GM12878 (cell line): ENCODE measurements around the gene ITIH1. TPM values are rescaled to one million over a fixed set of nuclear protein-coding genes. Genes with fewer than 3 reads are reported as not detected.

Source experiments
- ATAC-seq: fragments of 200-7000 bp; cut with Tn5 transposase; 3 replicates; pipeline ENCODE4 v1.9.1; 2020; ENCODE audit warnings: mild to moderate bottlenecking, moderate library complexity
- BruUV-seq: library from RNA; stranded (reverse); fragments of 400-500 nt; replicated peaks from 2 replicates; lab custom pipeline; 2021; lab: Mats Ljungman, UMichigan
- CTCF ChIA-PET: fragments of 300-600 bp; sonication (Branson Sonifier 250); formaldehyde crosslinking; extraction: SDS; loops from one replicate; lab custom pipeline; 2021; ENCODE audit warnings: inconsistent platforms; lab: Yijun Ruan, JAX
- POLR2A ChIA-PET: fragments of 350-600 bp; formaldehyde crosslinking; extraction: SDS; loops from one replicate; lab custom pipeline; 2021; ENCODE audit warnings: inconsistent platforms; lab: Charles Lee
- RAD21 ChIA-PET: fragments of 300-600 bp; sonication (Branson Sonifier 250); formaldehyde crosslinking; loops from one replicate; lab custom pipeline; 2023; ENCODE audit warnings: antibody characterized with exemption; ENCODE audit not compliant: unreplicated experiment; lab: Charles Lee
- SMC1A ChIA-PET: fragments of 300-600 bp; sonication (Branson Sonifier 250); formaldehyde crosslinking; loops from one replicate; lab custom pipeline; 2023; ENCODE audit not compliant: unreplicated experiment, uncharacterized antibody; lab: Charles Lee
- DNase-seq: peaks from one replicate; pipeline ENCODE4 v3.0.0-alpha.2; 2011; ENCODE audit warnings: low read depth, low spot score
- FAIRE-seq: peaks from 3 replicates; lab custom pipeline; 2011; peaks lifted over from hg19 to GRCh38; lab: Jason Lieb, UNC
- H2AFZ ChIP-seq: 2 replicates; pipeline ENCODE4 v1.6.0; 2011; ENCODE audit warnings: low read depth, low read length, control low read depth; ENCODE audit not compliant: control insufficient read depth
- H3K27ac ChIP-seq: 2 replicates; pipeline ENCODE4 v1.5.1; 2011; ENCODE audit warnings: control low read depth; ENCODE audit not compliant: control insufficient read depth, insufficient read depth
- H3K27me3 ChIP-seq, 2 experiments: replicated peaks in 1 of 2; 2 replicates each; pipeline versions ENCODE4 v1.6.0 to v1.6.1; 2011; ENCODE audit warnings: low read length in 1 of 2; ENCODE audit not compliant: control insufficient read depth in 2 of 2, insufficient read depth in 2 of 2
- H3K36me3 ChIP-seq, 2 experiments: 2 replicates each; pipeline ENCODE4 v1.5.1; 2011; ENCODE audit warnings: low read length in 1 of 2; ENCODE audit not compliant: control insufficient read depth in 2 of 2, insufficient read depth in 2 of 2
- H3K4me1 ChIP-seq: 2 replicates; pipeline ENCODE4 v1.6.1; 2011; ENCODE audit warnings: mild to moderate bottlenecking, low read length, moderate library complexity, mixed read lengths; ENCODE audit not compliant: control insufficient read depth, insufficient read depth
- H3K4me2 ChIP-seq: 2 replicates; pipeline ENCODE4 v1.6.0; 2011; ENCODE audit warnings: control low read depth; ENCODE audit not compliant: control insufficient read depth, insufficient read depth
- H3K4me3 ChIP-seq: fragments of 200-600 bp; sonication (generic); 2 replicates; pipeline ENCODE4 v1.5.1; 2016
- H3K79me2 ChIP-seq: 2 replicates; pipeline ENCODE4 v1.6.0; 2011; ENCODE audit warnings: low read length; ENCODE audit not compliant: control insufficient read depth, insufficient read depth
- H3K9ac ChIP-seq: 2 replicates; pipeline ENCODE4 v1.8.0; 2011; ENCODE audit warnings: low read length, control low read depth, mixed read lengths; ENCODE audit not compliant: control insufficient read depth, insufficient read depth
- H3K9me3 ChIP-seq: replicated peaks from 3 replicates; pipeline ENCODE4 v1.5.1; 2011; ENCODE audit warnings: mild to moderate bottlenecking, low read length; ENCODE audit not compliant: control insufficient read depth, insufficient read depth
- H4K20me1 ChIP-seq: 2 replicates; pipeline ENCODE4 v1.6.0; 2011; ENCODE audit not compliant: control insufficient read depth, insufficient read depth
- FOXM1 ChIP-seq: IDR thresholded peaks from 2 replicates; pipeline ENCODE4 v1.6.1; 2012; ENCODE audit warnings: low read depth, mild to moderate bottlenecking, inconsistent platforms, low read length, moderate library complexity
- POLR2AphosphoS5 ChIP-seq: IDR thresholded peaks from 2 replicates; pipeline ENCODE4 v1.6.1; 2011; ENCODE audit warnings: mild to moderate bottlenecking, low read length, inconsistent platforms
- RBBP5 ChIP-seq: fragments of 200-600 bp; sonication (generic); conservative IDR thresholded peaks from 2 replicates; pipeline ENCODE4 v1.6.1; 2016
- RELA ChIP-seq: fragments of 450-650 bp; IDR thresholded peaks from 2 replicates; pipeline ENCODE4 v1.8.0; 2014; ENCODE audit warnings: borderline replicate concordance; ENCODE audit not compliant: partially characterized antibody
- SMAD5 ChIP-seq: IDR thresholded peaks from 2 replicates; pipeline ENCODE4 v1.6.1; 2016; ENCODE audit warnings: antibody characterized with exemption, low read depth
- SREBF2 ChIP-seq: IDR thresholded peaks from 2 replicates; pipeline ENCODE4 v1.6.1; 2012; ENCODE audit warnings: mild to moderate bottlenecking, low read length
- STAT3 ChIP-seq: IDR thresholded peaks from 2 replicates; pipeline ENCODE4 v1.6.1; 2011; ENCODE audit warnings: low read depth, low read length, improper control_type of control experiment
- SUPT20H ChIP-seq: IDR thresholded peaks from 2 replicates; pipeline ENCODE4 v1.6.1; 2011; ENCODE audit warnings: low read depth, mild to moderate bottlenecking, low read length, moderate library complexity, borderline replicate concordance; ENCODE audit not compliant: control insufficient read depth
- TCF7 ChIP-seq: IDR thresholded peaks from 2 replicates; pipeline ENCODE4 v1.6.1; 2014; ENCODE audit warnings: antibody characterized with exemption, borderline replicate concordance
- USF1 ChIP-seq: IDR thresholded peaks from 2 replicates; pipeline ENCODE4 v1.6.1; 2011; ENCODE audit warnings: borderline replicate concordance, low read depth, mild to moderate bottlenecking, moderate library complexity, mixed read lengths, low read length; ENCODE audit not compliant: insufficient read depth; ENCODE audit errors: extremely low read length
- YY1 ChIP-seq: IDR thresholded peaks from 2 replicates; pipeline ENCODE4 v1.6.1; 2011; ENCODE audit warnings: low read depth, mild to moderate bottlenecking, low read length
- ZNF207 ChIP-seq: fragments of 450-650 bp; IDR thresholded peaks from 2 replicates; pipeline ENCODE4 v1.6.1; 2014; ENCODE audit warnings: antibody characterized with exemption, mild to moderate bottlenecking, borderline replicate concordance
- ZNF592 ChIP-seq: fragments of 450-650 bp; IDR thresholded peaks from 2 replicates; pipeline ENCODE4 v1.6.1; 2017; ENCODE audit warnings: mild to moderate bottlenecking, moderate library complexity
- WGBS: methylation state at CpG from one replicate; pipeline ENCODE4 v1.1.6; 2016; ENCODE audit warnings: low lambda C conversion rate; ENCODE audit not compliant: insufficient replicate concordance, insufficient coverage; ENCODE audit errors: missing lambda C conversion rate; 5-methylcytosine and 5-hydroxymethylcytosine counted together
- in situ Hi-C: fragments of 300-500 bp; cut with MboI; formaldehyde crosslinking; loops from 9 replicates; pipeline ENCODE4 v1.14.3; 2018; ENCODE audit warnings: mixed read lengths
- intact Hi-C: fragments of 100-400 bp; cut with micrococcal nuclease; formaldehyde crosslinking; loops from one replicate; pipeline ENCODE4 v1.14.2; 2022; ENCODE audit not compliant: unreplicated experiment
- polyA plus RNA-seq, 11 experiments: library from polyadenylated mRNA; depleted of rRNA in 4 of 11; unstranded in 6 of 11; stranded (reverse) in 5 of 11; fragments of >200 nt; fragmentation: Nextera tagmentation in 4 of 11; fragmentation: Illumina TruSeq in 1 of 11; extraction: Ambion mirVana in 4 of 11; extraction: Trizol in 1 of 11; gene quantifications; 1 replicate in 1 of 11; 2 replicates in 10 of 11; pipeline versions ENCODE4 v1.2.1 to v1.2.3, GENCODE V29; 2011 to 2016; ENCODE audit warnings: inconsistent platforms in 2 of 11, missing spikeins in 2 of 11, low read depth in 1 of 11
- total RNA-seq, 4 experiments: library from RNA; depleted of rRNA in 3 of 4; stranded (reverse); fragments of >200 nt in 3 of 4; fragmentation: Illumina TruSeq in 1 of 4; extraction: Trizol in 1 of 4; gene quantifications; 2 replicates each; pipeline versions ENCODE4 v1.2.1 to v1.2.3, GENCODE V29; 2013 to 2021

ITIH1 gene
- total and polyA plus RNA-seq, 10 of the 15 experiments (the other 5 are each of a cell fraction or from before 2014, with no cell fraction given) = 0.33 to 0.64 (median 0.44) TPM; not detected in 7

DNA sequence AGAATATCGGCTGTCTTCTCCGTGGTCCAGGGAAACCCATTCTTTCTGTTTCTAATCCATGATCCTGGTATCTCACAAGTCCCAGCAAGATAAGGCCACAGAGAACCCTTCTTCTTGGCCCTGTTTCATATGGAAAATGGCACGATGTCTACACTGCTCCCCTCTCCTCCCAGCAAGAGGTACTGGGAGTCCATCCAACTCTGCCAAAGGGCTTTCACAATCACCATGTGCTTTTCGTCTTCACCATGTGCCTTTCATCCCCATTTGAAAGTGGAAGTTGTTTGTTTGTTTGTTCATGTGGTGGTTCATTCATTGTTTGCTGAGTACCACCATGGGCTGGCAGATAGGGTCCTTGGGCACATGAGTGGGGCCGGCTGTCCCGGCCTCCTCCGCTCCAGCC lies 22.7 kb downstream of the ITIH1 start:
- POLR2A ChIA-PET = interaction anchor here (0.5 kb wide), 1 partner anchor 254 kb away, joined by 5 read pairs; no protein-coding TSS in a partner anchor
- Histone ChIP-seq H3K27ac (no peak overlapping the region), H3K4me3 (no peak overlapping the region), H3K27me3 (no peaks in the 10 kb centered on the region), H3K9ac (no peak overlapping the region), H3K4me2 (no peak overlapping the region), H4K20me1 (no peaks in the 10 kb centered on the region), H2AFZ (no peak overlapping the region), H3K9me3 (no peaks in the 10 kb centered on the region), H3K36me3 (no peaks in the 10 kb centered on the region), H3K4me1 (no peaks in the 10 kb centered on the region), H3K79me2 (no peaks in the 10 kb centered on the region)
- intact Hi-C loops = no loop called here
- BruUV-seq = no TSS peak
- SMC1A ChIA-PET = no interaction called here
- TF ChIP-seq POLR2AphosphoS5 (no peak), RBBP5 (no peak), FOXM1 (no peak), SREBF2 (no peak), ZNF592 (no peak), TCF7 (no peak), SMAD5 (no peak), RELA (no peak), SUPT20H (no peak), USF1 (no peak), ZNF207 (no peak), YY1 (no peak), STAT3 (no peak)
- ATAC-seq (no peak), FAIRE-seq (no peak), DNase-seq (no peak)
- 80% methylated on average over 7 of the region's 7 CpGs for WGBS
- RAD21 ChIA-PET = interaction anchor here (1.4 kb wide), 1 partner anchor 21 kb away, joined by 5 read pairs; no protein-coding TSS in a partner anchor
- CTCF ChIA-PET = interaction anchor here (0.6 to 1.0 kb wide), 3 partner anchors 23 to 134 kb away, joined by 3 read pairs; no protein-coding TSS in a partner anchor
- in situ Hi-C loops = no loop called here
